GM19372 (cell line): ENCODE data around the gene MADCAM1.

Experiments
- ATAC-seq: cut with Tn5 transposase; IDR thresholded peaks from one replicate; pipeline ENCODE4 v1.9.1; 2021; ENCODE audit warnings: mild to moderate bottlenecking, low read depth, moderate library complexity; ENCODE audit not compliant: unreplicated experiment

Gene MADCAM1

GRCh38 chr19:485583-486236 is 10.6 kb upstream of the MADCAM1 start:
- ATAC-seq = no peak

- ATAC-seq = peak; percentile 86
These were observed 7.5 kb upstream of the MADCAM1 start for GRCh38 chr19:488505-489417.

GRCh38 chr19:489418-490196 is 6.7 kb upstream of the MADCAM1 start:
- no peak for ATAC-seq

- ATAC-seq = no peak
These were observed 5.0 kb upstream of the MADCAM1 start for GRCh38 chr19:491146-491741.

- no peak for ATAC-seq
These were observed 4.2 kb upstream of the MADCAM1 start for GRCh38 chr19:492091-492531.

- no peak for ATAC-seq
These were observed 2.7 kb upstream of the MADCAM1 start for GRCh38 chr19:493391-494170.

- ATAC-seq = no peak
These were observed 1.9 kb upstream of the MADCAM1 start for GRCh38 chr19:494171-495080.

GRCh38 chr19:495081-495401 is 1.2 kb upstream of the MADCAM1 start:
- ATAC-seq = no peak

- ATAC-seq = no peak
These were observed 729 bp upstream of the MADCAM1 start for GRCh38 chr19:495402-496111.

- no peak for ATAC-seq
These were observed 700 bp downstream of the MADCAM1 start for GRCh38 chr19:496986-497385.

GRCh38 chr19:497491-497868 is 1.2 kb downstream of the MADCAM1 start:
- no peak for ATAC-seq

- ATAC-seq = no peak
These were observed 1.7 kb downstream of the MADCAM1 start for GRCh38 chr19:497869-498510.

GRCh38 chr19:498511-498891 is 2.2 kb downstream of the MADCAM1 start:
- no peak for ATAC-seq

GRCh38 chr19:498977-499623 is 2.8 kb downstream of the MADCAM1 start:
- ATAC-seq = no peak

- no peak for ATAC-seq
These were observed 5.4 kb downstream of the MADCAM1 start for GRCh38 chr19:501646-502045.

GRCh38 chr19:504616-505015 is 8.3 kb downstream of the MADCAM1 start:
- no peak for ATAC-seq
